AG04450 (cell line): ENCODE measurements around the gene ZG16. TPM values are rescaled to one million over a fixed set of nuclear protein-coding genes. Genes with fewer than 3 reads are reported as not detected.

ENCODE experiments used
- CTCF ChIA-PET: fragments of 300-600, 350-600 bp; formaldehyde crosslinking; extraction: SDS; loops from one replicate; lab custom pipeline; 2022; ENCODE audit warnings: antibody characterized with exemption, inconsistent platforms; lab: Charles Lee
- POLR2A ChIA-PET: fragments of 350-600 bp; formaldehyde crosslinking; extraction: SDS; loops from one replicate; lab custom pipeline; 2021; ENCODE audit warnings: antibody characterized with exemption, inconsistent platforms; lab: Yijun Ruan, JAX
- DNase-seq: peaks from one replicate; pipeline ENCODE4 v3.0.0-alpha.2; 2011; ENCODE audit warnings: low read depth, low spot score
- H3K27ac ChIP-seq: one replicate; pipeline ENCODE4 v1.5.1; 2012; ENCODE audit warnings: low read depth, low read length, control low read depth
- H3K27me3 ChIP-seq: one replicate; pipeline ENCODE4 v1.6.0; 2012; ENCODE audit warnings: low read length; ENCODE audit not compliant: control insufficient read depth, insufficient read depth
- H3K4me3 ChIP-seq: 2 replicates; pipeline ENCODE4 v1.5.1; 2011; ENCODE audit warnings: mild to moderate bottlenecking, low read depth, low read length, control low read depth
- H3K9me3 ChIP-seq: 2 replicates; pipeline ENCODE4 v1.5.1; 2012; ENCODE audit warnings: low read length; ENCODE audit not compliant: control insufficient read depth, insufficient read depth
- CTCF ChIP-seq: IDR thresholded peaks from 2 replicates; pipeline ENCODE4 v1.5.1; 2011; ENCODE audit warnings: low read depth, low read length, control low read depth, inconsistent platforms
- polyA plus RNA-seq: library from polyadenylated mRNA; depleted of rRNA; stranded (reverse); fragments of >200 nt; gene quantifications from 2 replicates; pipeline ENCODE4 v1.2.3, GENCODE V29; 2011

ZG16 gene
- polyA plus RNA-seq, 1 experiment: not detected

GRCh38 chr16:29807426-29808218 lies 29.6 kb downstream of the ZG16 start:
- TF ChIP-seq CTCF: peak; percentile 62
- Histone ChIP-seq H3K9me3 (no peaks in the 10 kb centered on the region), H3K4me3 (peak overlapping the region; percentile 72), H3K27me3 (no peaks in the 10 kb centered on the region), H3K27ac (peak overlapping the region; percentile 65)
- ChIA-PET POLR2A (interaction anchor here (0.5 to 2.0 kb wide), 10 partner anchors 9 to 166 kb away, joined by 3 to 14 read pairs (median 4); partner anchors contain the start of genes KCTD13, MVP and PAGR1), CTCF (interaction anchor here (1.0 to 3.2 kb wide), 7 partner anchors 9 to 165 kb away, joined by 3 to 45 read pairs (median 6); partner anchors contain the start of genes MVP, PAGR1 and TAOK2)
- DNase-seq: peak; percentile 76

GRCh38 chr16:29808219-29808900 lies 30.3 kb downstream of the ZG16 start:
- no peak for TF ChIP-seq CTCF
- CTCF ChIA-PET: interaction anchor here (1.0 to 3.2 kb wide), 7 partner anchors 8 to 165 kb away, joined by 3 to 45 read pairs (median 6); partner anchors contain the start of genes MVP, PAGR1 and TAOK2
- peak overlapping the region; percentile 65 for H3K27ac ChIP-seq
- no peaks in the 10 kb centered on the region for H3K27me3 ChIP-seq
- no peaks in the 10 kb centered on the region for H3K9me3 ChIP-seq
- no peak for DNase-seq
- H3K4me3 ChIP-seq: peak overlapping the region; percentile 72
- POLR2A ChIA-PET: interaction anchor here (0.8 to 2.0 kb wide), 5 partner anchors 8 to 118 kb away, joined by 4 to 14 read pairs (median 5); partner anchors contain the start of genes KCTD13, MVP and PAGR1

GRCh38 chr16:29809031-29809747 lies 31.1 kb downstream of the ZG16 start:
- H3K9me3 ChIP-seq: no peaks in the 10 kb centered on the region
- ChIA-PET POLR2A (no interaction called here), CTCF (interaction anchor here (2.0 to 3.2 kb wide), 2 partner anchors 7 to 40 kb away, joined by 13 to 45 read pairs; partner anchors contain the start of gene PAGR1)
- peak overlapping the region; percentile 72 for H3K4me3 ChIP-seq
- H3K27ac ChIP-seq: no peak overlapping the region
- no peak for DNase-seq
- TF ChIP-seq CTCF: no peak
- H3K27me3 ChIP-seq: no peaks in the 10 kb centered on the region

- H3K27ac ChIP-seq: peak overlapping the region; percentile 31
- H3K9me3 ChIP-seq: no peaks in the 10 kb centered on the region
- ChIA-PET POLR2A (interaction anchor here (1.1 kb wide), 1 partner anchor 16 kb away, joined by 3 read pairs; no protein-coding TSS in a partner anchor), CTCF (interaction anchor here (1.0 kb wide), 1 partner anchor 38 kb away, joined by 3 read pairs; no protein-coding TSS in a partner anchor)
- no peak for TF ChIP-seq CTCF
- H3K4me3 ChIP-seq: peak overlapping the region; percentile 5; the same call in 1 of the 2 replicates
- no peaks in the 10 kb centered on the region for H3K27me3 ChIP-seq
- no peak for DNase-seq
Observed at GRCh38 chr16:29809850-29810698, 32.0 kb downstream of the ZG16 start.
